Measurements from ENCODE around the gene RNASE1.

DNA sequence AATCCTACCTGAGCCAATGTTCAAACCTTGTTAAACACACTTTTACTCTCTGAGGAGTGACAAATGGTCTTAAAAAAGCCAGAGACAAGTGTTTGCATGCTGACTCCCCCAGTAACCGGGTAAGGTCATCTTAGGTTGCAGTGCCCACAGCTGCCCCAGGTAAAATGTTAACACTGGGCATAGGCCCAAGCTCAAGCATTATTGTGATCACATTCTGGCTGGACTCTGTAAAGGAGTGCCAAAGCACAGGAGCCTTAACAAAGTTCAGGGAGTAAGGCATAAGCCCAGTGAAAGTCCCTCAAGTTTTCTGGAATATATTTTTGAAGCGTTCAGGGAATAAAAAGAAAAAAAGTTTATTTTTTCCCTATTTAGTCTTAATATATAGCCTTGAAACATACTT lies 48.3 kb downstream of the RNASE1 start:
- TF ChIP-seq ZNF311 (tag by site-specific recombination; IDR thresholded peaks at IDR 0.05; ENCODE audit: borderline replicate concordance), result no peak
- no peak for TF ChIP-seq KLF16 (tag by site-specific recombination; IDR thresholded peaks at IDR 0.05)
- TF ChIP-seq, protein P1, sequence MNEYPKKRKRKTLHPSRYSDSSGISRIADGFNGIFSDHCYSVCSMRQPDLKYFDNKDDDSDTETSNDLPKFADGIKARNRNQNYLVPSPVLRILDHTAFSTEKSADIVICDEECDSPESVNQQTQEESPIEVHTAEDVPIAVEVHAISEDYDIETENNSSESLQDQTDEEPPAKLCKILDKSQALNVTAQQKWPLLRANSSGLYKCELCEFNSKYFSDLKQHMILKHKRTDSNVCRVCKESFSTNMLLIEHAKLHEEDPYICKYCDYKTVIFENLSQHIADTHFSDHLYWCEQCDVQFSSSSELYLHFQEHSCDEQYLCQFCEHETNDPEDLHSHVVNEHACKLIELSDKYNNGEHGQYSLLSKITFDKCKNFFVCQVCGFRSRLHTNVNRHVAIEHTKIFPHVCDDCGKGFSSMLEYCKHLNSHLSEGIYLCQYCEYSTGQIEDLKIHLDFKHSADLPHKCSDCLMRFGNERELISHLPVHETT (tag by site-specific recombination; IDR thresholded peaks at IDR 0.05), result no peak
- TF ChIP-seq, protein P2, sequence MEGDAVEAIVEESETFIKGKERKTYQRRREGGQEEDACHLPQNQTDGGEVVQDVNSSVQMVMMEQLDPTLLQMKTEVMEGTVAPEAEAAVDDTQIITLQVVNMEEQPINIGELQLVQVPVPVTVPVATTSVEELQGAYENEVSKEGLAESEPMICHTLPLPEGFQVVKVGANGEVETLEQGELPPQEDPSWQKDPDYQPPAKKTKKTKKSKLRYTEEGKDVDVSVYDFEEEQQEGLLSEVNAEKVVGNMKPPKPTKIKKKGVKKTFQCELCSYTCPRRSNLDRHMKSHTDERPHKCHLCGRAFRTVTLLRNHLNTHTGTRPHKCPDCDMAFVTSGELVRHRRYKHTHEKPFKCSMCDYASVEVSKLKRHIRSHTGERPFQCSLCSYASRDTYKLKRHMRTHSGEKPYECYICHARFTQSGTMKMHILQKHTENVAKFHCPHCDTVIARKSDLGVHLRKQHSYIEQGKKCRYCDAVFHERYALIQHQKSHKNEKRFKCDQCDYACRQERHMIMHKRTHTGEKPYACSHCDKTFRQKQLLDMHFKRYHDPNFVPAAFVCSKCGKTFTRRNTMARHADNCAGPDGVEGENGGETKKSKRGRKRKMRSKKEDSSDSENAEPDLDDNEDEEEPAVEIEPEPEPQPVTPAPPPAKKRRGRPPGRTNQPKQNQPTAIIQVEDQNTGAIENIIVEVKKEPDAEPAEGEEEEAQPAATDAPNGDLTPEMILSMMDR (tag by site-specific recombination; IDR thresholded peaks at IDR 0.05), result no peak
- no peak for TF ChIP-seq ZNF785 (tag by site-specific recombination; IDR thresholded peaks at IDR 0.05)
- no peak for TF ChIP-seq YY1 (tag by site-specific recombination; IDR thresholded peaks at IDR 0.05)

All from HEK293 (cell line).